ENCODE results near the gene EFCC1. TPM values are rescaled to one million over a fixed set of nuclear protein-coding genes. Genes with fewer than 3 reads are reported as not detected.
A peak's percentile ranks its signal among the peaks of the same experiment; 100 is the strongest.

EFCC1 gene
- total RNA-seq, 3 donors from 2014 or later = 1.6 to 3.9 (median 1.8) TPM

GRCh38 chr3:128992926-128993460 is 8.1 kb upstream of the EFCC1 start:
- Histone ChIP-seq H3K4me1 (peaks cover 0 to 5% of the 10 kb centered on the region in 2 donors), H3K4me3 (peak overlapping the region in 2 of 3 donors; percentile 60 to 70), H3K9me3 (no peaks in the 10 kb centered on the region), H3K27ac (no peak overlapping the region), H3K36me3 (no peaks in the 10 kb centered on the region), H3K27me3 (no peaks in the 10 kb centered on the region)
- no peak for DNase-seq (ENCODE audit: low spot score in 2 of 2)
- TF ChIP-seq POLR2A (IDR thresholded peaks at IDR 0.05) (no peak), POLR2AphosphoS5 (IDR thresholded peaks at IDR 0.05) (no peak), CTCF (IDR thresholded peaks at IDR 0.05) (no peak)
- intact Hi-C loops (cut with DNase I; ENCODE audit: low total_unique reads) = no loop called here

- peak; percentile 83 to 92 for DNase-seq (ENCODE audit: low spot score in 2 of 2)
- TF ChIP-seq CTCF (IDR thresholded peaks at IDR 0.05) (no peak), POLR2AphosphoS5 (IDR thresholded peaks at IDR 0.05) (no peak), POLR2A (IDR thresholded peaks at IDR 0.05) (no peak)
These were observed 7.5 kb upstream of the EFCC1 start, which contains the start of gene CFAP92 for GRCh38 chr3:128993461-128994172. Gene CFAP92 (minus strand): TSS chr3:128994076. CDS start chr3:128993304, 772 bp downstream.

GRCh38 chr3:128994173-128994512 is 7.0 kb upstream of the EFCC1 start:
- H3K9me3 ChIP-seq = no peaks in the 10 kb centered on the region
- H3K27ac ChIP-seq = no peak overlapping the region
- TF ChIP-seq POLR2A (IDR thresholded peaks at IDR 0.05) = no peak
- intact Hi-C loops (cut with DNase I; ENCODE audit: low total_unique reads) = no loop called here
- peaks cover 0 to 5% of the 10 kb centered on the region in 2 donors for H3K4me1 ChIP-seq
- peak overlapping the region; percentile 29 to 70 (median 60) for H3K4me3 ChIP-seq
- no peaks in the 10 kb centered on the region for H3K36me3 ChIP-seq
- H3K27me3 ChIP-seq = no peaks in the 10 kb centered on the region
- no peak for DNase-seq (ENCODE audit: low spot score in 2 of 2)

More at GRCh38 chr3:128993461-128994172, 7.5 kb upstream of the EFCC1 start, which contains the start of gene CFAP92:
- Histone ChIP-seq H3K36me3 (no peaks in the 10 kb centered on the region), H3K4me1 (peaks cover 0 to 5% of the 10 kb centered on the region in 2 donors), H3K4me3 (peak within 1 kb of the TSS; percentile 29 to 70 (median 60)), H3K27me3 (no peaks in the 10 kb centered on the region), H3K9me3 (no peaks in the 10 kb centered on the region), H3K27ac (peak within 1 kb of the TSS; percentile 27 to 50)
- intact Hi-C loops (cut with DNase I; ENCODE audit: low total_unique reads) = no loop called here

- Histone ChIP-seq H3K27ac (no peak overlapping the region), H3K9me3 (no peaks in the 10 kb centered on the region), H3K4me1 (peaks cover 0 to 5% of the 10 kb centered on the region in 2 donors), H3K36me3 (no peaks in the 10 kb centered on the region), H3K27me3 (no peaks in the 10 kb centered on the region), H3K4me3 (no peak overlapping the region)
- DNase-seq (ENCODE audit: low spot score in 2 of 2) = no peak
- TF ChIP-seq POLR2A (IDR thresholded peaks at IDR 0.05) (no peak), POLR2AphosphoS5 (IDR thresholded peaks at IDR 0.05) (no peak), CTCF (IDR thresholded peaks at IDR 0.05) (no peak)
- intact Hi-C loops (cut with DNase I; ENCODE audit: low total_unique reads) = no loop called here
These were observed 6.2 kb upstream of the EFCC1 start for GRCh38 chr3:128994581-128995546.

GRCh38 chr3:128995737-128996136 is 5.4 kb upstream of the EFCC1 start:
- Histone ChIP-seq H3K27me3 (no peaks in the 10 kb centered on the region), H3K4me3 (no peak overlapping the region), H3K9me3 (no peaks in the 10 kb centered on the region), H3K4me1 (peaks cover 0 to 5% of the 10 kb centered on the region in 2 donors), H3K27ac (no peak overlapping the region), H3K36me3 (no peaks in the 10 kb centered on the region)
- no peak for DNase-seq (ENCODE audit: low spot score in 2 of 2)
- no peak for TF ChIP-seq POLR2AphosphoS5 (IDR thresholded peaks at IDR 0.05)
- no peak for TF ChIP-seq CTCF (IDR thresholded peaks at IDR 0.05)
- TF ChIP-seq POLR2A (IDR thresholded peaks at IDR 0.05) = no peak
- intact Hi-C loops (cut with DNase I; ENCODE audit: low total_unique reads) = no loop called here
